Esophagus squamous epithelium (tissue), 5 donors: ENCODE results near the gene TIMM17A. TPM values are rescaled to one million over a fixed set of nuclear protein-coding genes. Genes with fewer than 3 reads are reported as not detected.
A peak's percentile ranks its signal among the peaks of the same experiment; 100 is the strongest.
"Not testable (repeated sequence)": the region's sequence is repeated elsewhere in the genome, so short reads cannot be mapped to it uniquely, and the experiment has no call there.

Experiments used
- DNase-seq: peaks from one replicate; lab custom pipeline; 2025; lab: John Stamatoyannopoulos, UW
- H3K27ac ChIP-seq, 4 donors: fragments of 200-600 bp; sonication (generic); one replicate each; pipeline ENCODE4 v1.5.1; 2016 to 2019; ENCODE audit warnings: mild to moderate bottlenecking in 1 of 4
- H3K27me3 ChIP-seq, 4 donors: fragments of 200-600 bp; sonication (generic); 1 replicate in 3 of 4; 2 replicates in 1 of 4; pipeline versions ENCODE4 v1.5.1 to v1.6.0; 2017 to 2021; ENCODE audit warnings: antibody characterized with exemption in 1 of 4
- H3K36me3 ChIP-seq, 3 donors: fragments of 200-600 bp; sonication (generic); one replicate each; pipeline ENCODE4 v1.5.1; 2016 to 2019
- H3K4me1 ChIP-seq, 3 donors: fragments of 200-600 bp; sonication (generic); one replicate each; pipeline ENCODE4 v1.5.1; 2017 to 2019
- H3K4me3 ChIP-seq, 4 donors: fragments of 200-600 bp; sonication (generic); 1 replicate in 3 of 4; 2 replicates in 1 of 4; pipeline ENCODE4 v1.5.1; 2016 to 2019; ENCODE audit warnings: mild to moderate bottlenecking in 2 of 4, moderate library complexity in 1 of 4
- H3K9me3 ChIP-seq, 3 donors: fragments of 200-600 bp; sonication (generic); one replicate each; pipeline ENCODE4 v1.5.1; 2016 to 2019
- CTCF ChIP-seq, 6 experiments: fragments of 450-650 bp in 4 of 6; fragments of 200-600 bp in 2 of 6; sonication (generic) in 2 of 6; IDR thresholded peaks; one replicate each; pipeline ENCODE4 v1.5.1; 2016 to 2019; ENCODE audit warnings: antibody characterized with exemption in 6 of 6, mild to moderate bottlenecking in 4 of 6, moderate library complexity in 4 of 6
- POLR2A ChIP-seq, 4 donors: fragments of 450-650 bp; IDR thresholded peaks; one replicate each; pipeline ENCODE4 v1.6.1; 2017; ENCODE audit warnings: antibody characterized with exemption in 4 of 4, mild to moderate bottlenecking in 4 of 4, moderate library complexity in 3 of 4
- WGBS, 2 donors: methylation state at CpG; one replicate each; pipeline ENCODE4 v1.1.5; 2018; 5-methylcytosine and 5-hydroxymethylcytosine counted together
- intact Hi-C: fragments of 100-400 bp; cut with DNase I; formaldehyde crosslinking; loops from one replicate; pipeline ENCODE4 v1.15.0; 2022
- total RNA-seq, 4 donors: library from RNA; depleted of rRNA; stranded (reverse); fragments of >200 nt; gene quantifications; one replicate each; pipeline ENCODE4 v1.1.0, GENCODE V29; 2016
- donor health status: DM: yes; HTN: yes; CAD: no.

The TIMM17A gene
- total RNA-seq, 4 donors from 2014 or later, result 18.7 to 44.6 (median 34.6) TPM

- Histone ChIP-seq H3K4me1 (peaks cover 15 to 87% (median 19%) of the 10 kb centered on the region in 3 donors), H3K9me3 (no peaks in the 10 kb centered on the region), H3K4me3 (peak overlapping the region in 2 of 4 donors; percentile 61 to 63), H3K27me3 (peaks cover 0 to 9% (median 0%) of the 10 kb centered on the region in 4 donors), H3K27ac (peak overlapping the region; percentile 46 to 94 (median 90)), H3K36me3 (peaks cover 0 to 52% (median 14%) of the 10 kb centered on the region in 3 donors)
- intact Hi-C loops, result no loop called here
- no peak for TF ChIP-seq POLR2A (IDR thresholded peaks at IDR 0.05)
- TF ChIP-seq CTCF (IDR thresholded peaks at IDR 0.05), result no peak
- WGBS, 2 donors, result 68 to 69% methylated on average over 7 to 9 of the region's 9 CpGs
- DNase-seq, result no peak
Observed at GRCh38 chr1:202016022-202016810, 60.9 kb downstream of the TIMM17A start.

GRCh38 chr1:202016811-202017748 lies 61.8 kb downstream of the TIMM17A start:
- Histone ChIP-seq H3K27me3 (peaks cover 0 to 9% (median 0%) of the 10 kb centered on the region in 4 donors), H3K9me3 (no peaks in the 10 kb centered on the region), H3K27ac (peak overlapping the region; percentile 89 to 94 (median 92)), H3K4me1 (peaks cover 18 to 84% (median 19%) of the 10 kb centered on the region in 3 donors), H3K36me3 (peaks cover 0 to 50% (median 10%) of the 10 kb centered on the region in 3 donors), H3K4me3 (no peak overlapping the region)
- TF ChIP-seq POLR2A (IDR thresholded peaks at IDR 0.05) (no peak), CTCF (IDR thresholded peaks at IDR 0.05) (no peak)
- WGBS, 2 donors, result 75 to 76% methylated on average over 9 to 21 of the region's 21 CpGs
- no peak for DNase-seq
- intact Hi-C loops, result no loop called here

- no peak for DNase-seq
- intact Hi-C loops, result no loop called here
- H3K4me1 ChIP-seq, result peaks cover 26 to 84% (median 26%) of the 10 kb centered on the region in 3 donors
- H3K27me3 ChIP-seq, result peaks cover 0 to 9% (median 0%) of the 10 kb centered on the region in 4 donors
- peak overlapping the region; percentile 89 to 94 (median 92) for H3K27ac ChIP-seq
- H3K9me3 ChIP-seq, result no peaks in the 10 kb centered on the region
- TF ChIP-seq POLR2A (IDR thresholded peaks at IDR 0.05) (no peak), CTCF (IDR thresholded peaks at IDR 0.05) (no peak)
- peaks cover 0 to 41% (median 5%) of the 10 kb centered on the region in 3 donors for H3K36me3 ChIP-seq
- peak overlapping the region in 2 of 4 donors; percentile 7 to 38 for H3K4me3 ChIP-seq
- 65 to 76% methylated on average over 7 to 11 of the region's 18 CpGs for WGBS, 2 donors
Observed at GRCh38 chr1:202017749-202018467, 62.6 kb downstream of the TIMM17A start.

GRCh38 chr1:202018468-202019234 lies 63.3 kb downstream of the TIMM17A start:
- H3K9me3 ChIP-seq, result no peaks in the 10 kb centered on the region
- 40 to 53% methylated on average over 12 of the region's 19 CpGs for WGBS, 2 donors
- peaks cover 0 to 34% (median 0%) of the 10 kb centered on the region in 3 donors for H3K36me3 ChIP-seq
- DNase-seq, result no peak
- H3K4me1 ChIP-seq, result peaks cover 20 to 84% (median 26%) of the 10 kb centered on the region in 3 donors
- H3K27me3 ChIP-seq, result peaks cover 0 to 9% (median 0%) of the 10 kb centered on the region in 4 donors
- H3K4me3 ChIP-seq, result peak overlapping the region in 2 of 4 donors; percentile 7 to 38
- H3K27ac ChIP-seq, result peak overlapping the region; percentile 89 to 94 (median 92)
- TF ChIP-seq POLR2A (IDR thresholded peaks at IDR 0.05), result peak in 1 of 4 donors; percentile 20
- TF ChIP-seq CTCF (IDR thresholded peaks at IDR 0.05), result no peak
- intact Hi-C loops, result no loop called here

- DNase-seq, intact Hi-C loops, H3K4me3 ChIP-seq, H3K9me3 ChIP-seq, H3K27me3 ChIP-seq: not testable (repeated sequence)
- 20 to 38% methylated on average over 1 to 3 of the region's 8 CpGs for WGBS, 2 donors
- Histone ChIP-seq H3K36me3 (peaks cover 0 to 28% (median 0%) of the 10 kb centered on the region in 3 donors), H3K27ac (peak overlapping the region; percentile 89 to 94 (median 92)), H3K4me1 (peaks cover 17 to 79% (median 26%) of the 10 kb centered on the region in 3 donors)
Observed at GRCh38 chr1:202019235-202019558, 63.9 kb downstream of the TIMM17A start.
